B cell (primary cell): ENCODE results near the gene GMIP. TPM values are rescaled to one million over a fixed set of nuclear protein-coding genes. Genes with fewer than 3 reads are reported as not detected.

ENCODE experiments used
- ATAC-seq: fragments of 200-7000 bp; cut with Tn5 transposase; one replicate; pipeline ENCODE4 v1.10.0; 2021; ENCODE audit warnings: low read depth, mild to moderate bottlenecking, moderate number of reproducible peaks, moderate library complexity
- CTCF ChIA-PET: fragments of 350-600 bp; sonication (Branson Sonifier 250); formaldehyde crosslinking; loops from one replicate; lab custom pipeline; 2021; ENCODE audit warnings: antibody characterized with exemption, inconsistent platforms; lab: Charles Lee
- POLR2A ChIA-PET: fragments of 350-600 bp; sonication (Branson Sonifier 250); formaldehyde crosslinking; loops from one replicate; lab custom pipeline; 2021; ENCODE audit warnings: antibody characterized with exemption; lab: Charles Lee
- DNase-seq: peaks from one replicate; pipeline ENCODE4 v3.0.0; 2013
- H2AFZ ChIP-seq: 2 replicates; pipeline ENCODE4 v1.6.1; 2012; ENCODE audit warnings: mild to moderate bottlenecking, low read depth, low read length; ENCODE audit not compliant: insufficient read depth, poor library complexity, severe bottlenecking
- H3K27ac ChIP-seq, 2 donors: 1 replicate in 1 of 2; 2 replicates in 1 of 2; pipeline ENCODE4 v1.5.1; 2012 to 2013; ENCODE audit warnings: low read length in 2 of 2, mild to moderate bottlenecking in 2 of 2, moderate library complexity in 1 of 2
- H3K27me3 ChIP-seq, 4 experiments: fragments of 200-600 bp in 1 of 4; sonication (generic) in 1 of 4; replicated peaks in 1 of 4; 1 replicate in 2 of 4; 2 replicates in 2 of 4; pipeline versions ENCODE4 v1.6.1 to v1.7.0; 2013 to 2016; ENCODE audit warnings: low read length in 3 of 4, mild to moderate bottlenecking in 2 of 4, mixed read lengths in 1 of 4, moderate library complexity in 1 of 4; ENCODE audit not compliant: insufficient read depth in 4 of 4, control insufficient read depth in 3 of 4; ENCODE audit errors: control extremely low read depth in 1 of 4
- H3K36me3 ChIP-seq, 2 experiments: replicated peaks in 1 of 2; 1 replicate in 1 of 2; 2 replicates in 1 of 2; pipeline versions ENCODE4 v1.6.1 to v1.7.1; 2013; ENCODE audit warnings: low read length in 1 of 2; ENCODE audit not compliant: insufficient read depth in 2 of 2, control insufficient read depth in 1 of 2; ENCODE audit errors: control extremely low read depth in 1 of 2, extremely low read depth in 1 of 2
- H3K4me1 ChIP-seq, 2 donors: fragments of 200-600 bp in 1 of 2; sonication (generic) in 1 of 2; 1 replicate in 1 of 2; 2 replicates in 1 of 2; pipeline versions ENCODE4 v1.5.1 to v1.6.1; 2013 to 2017; ENCODE audit warnings: low read length in 2 of 2; ENCODE audit not compliant: control insufficient read depth in 2 of 2, insufficient read depth in 2 of 2
- H3K4me2 ChIP-seq: replicated peaks from 2 replicates; pipeline ENCODE3; 2012; ENCODE audit warnings: mild to moderate bottlenecking, low read depth, low read length; ENCODE audit not compliant: poor library complexity, severe bottlenecking
- H3K4me3 ChIP-seq, 5 experiments: fragments of 200-600 bp in 1 of 5; sonication (generic) in 1 of 5; 1 replicate in 3 of 5; 2 replicates in 2 of 5; pipeline versions ENCODE4 v1.5.1 to v1.7.0; 2011 to 2016; ENCODE audit warnings: low read length in 4 of 5, mild to moderate bottlenecking in 4 of 5, low read depth in 2 of 5, control low read depth in 1 of 5, moderate library complexity in 1 of 5; ENCODE audit not compliant: insufficient read depth in 1 of 5; ENCODE audit errors: control extremely low read depth in 1 of 5, extremely low read depth in 1 of 5
- H3K79me2 ChIP-seq: fragments of 200-600 bp; sonication (generic); one replicate; pipeline ENCODE4 v1.6.0; 2016; ENCODE audit warnings: low read length; ENCODE audit not compliant: control insufficient read depth, insufficient read depth
- H3K9ac ChIP-seq: fragments of 200-600 bp; sonication (generic); 2 replicates; pipeline ENCODE4 v1.6.1; 2017; ENCODE audit warnings: mild to moderate bottlenecking, low read length, moderate library complexity
- H3K9me3 ChIP-seq, 3 donors: one replicate each; pipeline versions ENCODE4 v1.6.1 to v1.7.1; 2013; ENCODE audit warnings: low read length in 2 of 3; ENCODE audit not compliant: control insufficient read depth in 2 of 3, insufficient read depth in 1 of 3; ENCODE audit errors: control extremely low read depth in 1 of 3
- H4K20me1 ChIP-seq: 2 replicates; pipeline ENCODE4 v1.6.0; 2012; ENCODE audit warnings: mild to moderate bottlenecking, low read length; ENCODE audit not compliant: insufficient read depth, control insufficient read depth, poor library complexity, severe bottlenecking
- H3K27ac Mint-ChIP-seq: one replicate; pipeline ENCODE4 v1.8.0; 2021; ENCODE audit warnings: mixed read lengths
- H3K27me3 Mint-ChIP-seq: one replicate; pipeline ENCODE4 v1.8.0; 2021; ENCODE audit warnings: mixed read lengths
- H3K4me1 Mint-ChIP-seq: one replicate; pipeline ENCODE4 v1.8.0; 2021; ENCODE audit warnings: mixed read lengths
- H3K4me3 Mint-ChIP-seq: one replicate; pipeline ENCODE4 v1.8.0; 2021; ENCODE audit warnings: mixed read lengths
- H3K9me3 Mint-ChIP-seq: one replicate; pipeline ENCODE4 v1.8.0; 2022; ENCODE audit warnings: mixed read lengths; ENCODE audit not compliant: insufficient read depth
- CTCF ChIP-seq: fragments of 200-600 bp; IDR thresholded peaks from one replicate; pipeline ENCODE4 v1.8.0; 2022; ENCODE audit warnings: antibody characterized with exemption, mild to moderate bottlenecking
- EZH2 ChIP-seq: IDR thresholded peaks from 2 replicates; pipeline ENCODE4 v1.6.1; 2012; ENCODE audit warnings: borderline replicate concordance, low read depth, mild to moderate bottlenecking, moderate library complexity, low read length; ENCODE audit not compliant: insufficient read depth, poor library complexity, severe bottlenecking
- WGBS: methylation state at CpG from one replicate; pipeline ENCODE4 v1.1.5; 2013; ENCODE audit warnings: missing lambda C conversion rate; ENCODE audit not compliant: insufficient coverage; 5-methylcytosine and 5-hydroxymethylcytosine counted together
- intact Hi-C: fragments of 100-400 bp; cut with micrococcal nuclease; formaldehyde crosslinking; loops from one replicate; pipeline ENCODE4 v1.10.0; 2022
- polyA plus RNA-seq: library from polyadenylated mRNA; depleted of rRNA; stranded (reverse); fragments of >200 nt; gene quantifications from 2 replicates; pipeline ENCODE4 v1.2.3, GENCODE V29; 2012
- total RNA-seq, 2 donors: library from RNA; stranded (reverse); fragments of 120-200 nt in 1 of 2; gene quantifications; 1 replicate in 1 of 2; 2 replicates in 1 of 2; pipeline versions ENCODE4 v1.2.3 to v1.2.4, GENCODE V29; 2013 to 2022

GMIP gene
- total and polyA plus RNA-seq, 2 donors (not counting 1 experiment from before 2014, with no cell fraction given) = 57.0 to 112 TPM

GRCh38 chr19:19663256-19664120 lies 20.0 kb upstream of the GMIP start, which contains the start of gene ATP13A1:
TSS of gene ATP13A1 (minus strand) at chr19:19663676. CDS start at chr19:19663666, 10 bp downstream.
- Histone ChIP-seq H3K79me2 (peaks cover 44% of the 10 kb centered on the region), H3K27me3 (no peaks in the 10 kb centered on the region), H3K27ac (peak within 1 kb of the TSS; percentile 77 to 97), H2AFZ (peak within 1 kb of the TSS; percentile 73), H3K36me3 (peaks cover 0 to 19% of the 10 kb centered on the region in 2 experiments), H3K4me1 (peaks cover 39 to 60% of the 10 kb centered on the region in 2 donors), H4K20me1 (no peaks in the 10 kb centered on the region), H3K9ac (peak within 1 kb of the TSS; percentile 74), H3K4me2 (peak within 1 kb of the TSS; percentile 86), H3K9me3 (peaks cover 0 to 10% (median 0%) of the 10 kb centered on the region in 3 donors), H3K4me3 (peak within 1 kb of the TSS; percentile 75 to 88 (median 77))
- Mint-ChIP-seq H3K4me1 (peaks cover 40% of the 10 kb centered on the region), H3K9me3 (no peaks in the 10 kb centered on the region), H3K27ac (peak within 1 kb of the TSS; percentile 98), H3K27me3 (no peaks in the 10 kb centered on the region), H3K4me3 (peak within 1 kb of the TSS; percentile 93)
- peak; percentile 99 for DNase-seq
- intact Hi-C loops = loop anchor here (1.0 to 2.0 kb wide), 7 partner anchors 20 to 258 kb away; partner anchors contain the start of genes GATAD2A, GMIP, NDUFA13 and PBX4
- peak; percentile 79 for ATAC-seq
- under 1% methylated on average over 80 of the region's 85 CpGs for WGBS
- ChIA-PET POLR2A (interaction anchor here (0.5 to 2.9 kb wide), 16 partner anchors 14 to 503 kb away, joined by 3 to 22 read pairs (median 4); partner anchors contain the start of genes GMIP, LPAR2, ZNF14 and ZNF253), CTCF (interaction anchor here (0.7 to 3.2 kb wide), 8 partner anchors 10 to 296 kb away, joined by 3 to 12 read pairs (median 4); partner anchors contain the start of gene GMIP)
- TF ChIP-seq CTCF (peak; percentile 22), EZH2 (no peak)
